Left forelimb (tissue), 1 donor: ENCODE data around the gene OR4F16.
"Not testable (repeated sequence)": the region's sequence is repeated elsewhere in the genome, so short reads cannot be mapped to it uniquely, and the experiment has no call there.

Source experiments
- DNase-seq: peaks from one replicate; pipeline ENCODE4 v3.0.0-alpha.2; 2018; ENCODE audit warnings: low spot score

Gene OR4F16

GRCh38 chr1:686554-686953 lies at the start of gene OR4F16:
TSS of gene OR4F16 (minus strand) at chr1:686654. CDS start at chr1:686654, 0 bp downstream.
- not testable (repeated sequence) for DNase-seq

GRCh38 chr1:733649-734048 lies 47.2 kb upstream of the OR4F16 start:
- DNase-seq, result not testable (repeated sequence)

- DNase-seq, result not testable (repeated sequence)
These were observed 40.6 kb upstream of the OR4F16 start for GRCh38 chr1:727040-727439.
